Gastrocnemius medialis (tissue), 4 donors: ENCODE results near the gene EEF1G.

ENCODE experiments used
- POLR2A ChIP-seq, 2 donors: fragments of 450-650 bp; IDR thresholded peaks; one replicate each; pipeline ENCODE4 v1.6.1; 2017; ENCODE audit warnings: antibody characterized with exemption in 2 of 2, mild to moderate bottlenecking in 2 of 2, moderate library complexity in 2 of 2
- TF ChIP-seq, protein P1 (sequence below), 5 experiments: fragments of 450-650 bp in 3 of 5; fragments of 200-600 bp in 2 of 5; sonication (generic) in 2 of 5; IDR thresholded peaks in 4 of 5; conservative IDR thresholded peaks in 1 of 5; 1 replicate in 4 of 5; 2 replicates in 1 of 5; pipeline ENCODE4 v1.5.1; 2016 to 2019; ENCODE audit warnings: antibody characterized with exemption in 5 of 5, mild to moderate bottlenecking in 3 of 5, moderate library complexity in 3 of 5

DNA sequence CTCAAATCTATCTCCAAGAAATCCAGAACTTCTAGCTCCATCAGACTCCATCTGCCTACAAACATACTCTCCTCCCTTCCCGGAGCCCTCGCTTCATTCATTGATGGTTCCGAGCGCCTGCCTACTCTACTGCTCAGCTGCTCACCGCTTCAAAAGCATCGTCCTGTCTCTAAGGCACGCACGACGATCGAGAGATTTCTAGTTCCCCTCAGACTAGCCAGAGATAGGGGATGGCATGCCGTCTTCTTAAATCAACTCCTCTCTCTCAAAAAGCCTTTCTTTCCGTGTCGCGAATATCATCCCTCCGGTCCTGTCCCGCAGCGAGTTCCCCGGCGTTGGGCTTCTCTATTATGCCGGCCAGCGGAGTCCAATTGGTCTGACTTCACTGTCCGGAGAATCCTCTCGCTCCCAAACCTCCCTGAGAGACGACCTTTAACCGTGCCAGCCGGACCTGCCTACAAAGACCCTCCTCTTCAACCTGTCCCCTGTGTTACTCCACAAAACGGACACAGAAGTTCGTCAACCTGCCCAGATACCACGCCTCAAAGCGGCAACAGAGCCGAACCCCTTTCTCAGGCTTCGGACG, 592 bp downstream of the EEF1G start:
- TF ChIP-seq, protein P1, sequence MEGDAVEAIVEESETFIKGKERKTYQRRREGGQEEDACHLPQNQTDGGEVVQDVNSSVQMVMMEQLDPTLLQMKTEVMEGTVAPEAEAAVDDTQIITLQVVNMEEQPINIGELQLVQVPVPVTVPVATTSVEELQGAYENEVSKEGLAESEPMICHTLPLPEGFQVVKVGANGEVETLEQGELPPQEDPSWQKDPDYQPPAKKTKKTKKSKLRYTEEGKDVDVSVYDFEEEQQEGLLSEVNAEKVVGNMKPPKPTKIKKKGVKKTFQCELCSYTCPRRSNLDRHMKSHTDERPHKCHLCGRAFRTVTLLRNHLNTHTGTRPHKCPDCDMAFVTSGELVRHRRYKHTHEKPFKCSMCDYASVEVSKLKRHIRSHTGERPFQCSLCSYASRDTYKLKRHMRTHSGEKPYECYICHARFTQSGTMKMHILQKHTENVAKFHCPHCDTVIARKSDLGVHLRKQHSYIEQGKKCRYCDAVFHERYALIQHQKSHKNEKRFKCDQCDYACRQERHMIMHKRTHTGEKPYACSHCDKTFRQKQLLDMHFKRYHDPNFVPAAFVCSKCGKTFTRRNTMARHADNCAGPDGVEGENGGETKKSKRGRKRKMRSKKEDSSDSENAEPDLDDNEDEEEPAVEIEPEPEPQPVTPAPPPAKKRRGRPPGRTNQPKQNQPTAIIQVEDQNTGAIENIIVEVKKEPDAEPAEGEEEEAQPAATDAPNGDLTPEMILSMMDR (IDR thresholded peaks at IDR 0.05 in 4 of 5, conservative IDR thresholded peaks at IDR 0.05 in 1 of 5) = no peak
- TF ChIP-seq POLR2A (IDR thresholded peaks at IDR 0.05) = no peak
